B cell (primary cell): ENCODE results near the gene RPA3. TPM values are rescaled to one million over a fixed set of nuclear protein-coding genes. Genes with fewer than 3 reads are reported as not detected.

Experiments
- ATAC-seq: fragments of 200-7000 bp; cut with Tn5 transposase; one replicate; pipeline ENCODE4 v1.10.0; 2021; ENCODE audit warnings: low read depth, mild to moderate bottlenecking, moderate number of reproducible peaks, moderate library complexity
- CTCF ChIA-PET: fragments of 350-600 bp; sonication (Branson Sonifier 250); formaldehyde crosslinking; loops from one replicate; lab custom pipeline; 2021; ENCODE audit warnings: antibody characterized with exemption, inconsistent platforms; lab: Charles Lee
- POLR2A ChIA-PET: fragments of 350-600 bp; sonication (Branson Sonifier 250); formaldehyde crosslinking; loops from one replicate; lab custom pipeline; 2021; ENCODE audit warnings: antibody characterized with exemption; lab: Charles Lee
- DNase-seq: peaks from one replicate; pipeline ENCODE4 v3.0.0; 2013
- H2AFZ ChIP-seq: 2 replicates; pipeline ENCODE4 v1.6.1; 2012; ENCODE audit warnings: mild to moderate bottlenecking, low read depth, low read length; ENCODE audit not compliant: insufficient read depth, poor library complexity, severe bottlenecking
- H3K27ac ChIP-seq, 2 donors: 1 replicate in 1 of 2; 2 replicates in 1 of 2; pipeline ENCODE4 v1.5.1; 2012 to 2013; ENCODE audit warnings: low read length in 2 of 2, mild to moderate bottlenecking in 2 of 2, moderate library complexity in 1 of 2
- H3K27me3 ChIP-seq, 4 experiments: fragments of 200-600 bp in 1 of 4; sonication (generic) in 1 of 4; replicated peaks in 1 of 4; 1 replicate in 2 of 4; 2 replicates in 2 of 4; pipeline versions ENCODE4 v1.6.1 to v1.7.0; 2013 to 2016; ENCODE audit warnings: low read length in 3 of 4, mild to moderate bottlenecking in 2 of 4, mixed read lengths in 1 of 4, moderate library complexity in 1 of 4; ENCODE audit not compliant: insufficient read depth in 4 of 4, control insufficient read depth in 3 of 4; ENCODE audit errors: control extremely low read depth in 1 of 4
- H3K36me3 ChIP-seq, 2 experiments: replicated peaks in 1 of 2; 1 replicate in 1 of 2; 2 replicates in 1 of 2; pipeline versions ENCODE4 v1.6.1 to v1.7.1; 2013; ENCODE audit warnings: low read length in 1 of 2; ENCODE audit not compliant: insufficient read depth in 2 of 2, control insufficient read depth in 1 of 2; ENCODE audit errors: control extremely low read depth in 1 of 2, extremely low read depth in 1 of 2
- H3K4me1 ChIP-seq, 2 donors: fragments of 200-600 bp in 1 of 2; sonication (generic) in 1 of 2; 1 replicate in 1 of 2; 2 replicates in 1 of 2; pipeline versions ENCODE4 v1.5.1 to v1.6.1; 2013 to 2017; ENCODE audit warnings: low read length in 2 of 2; ENCODE audit not compliant: control insufficient read depth in 2 of 2, insufficient read depth in 2 of 2
- H3K4me2 ChIP-seq: replicated peaks from 2 replicates; pipeline ENCODE3; 2012; ENCODE audit warnings: mild to moderate bottlenecking, low read depth, low read length; ENCODE audit not compliant: poor library complexity, severe bottlenecking
- H3K4me3 ChIP-seq, 5 experiments: fragments of 200-600 bp in 1 of 5; sonication (generic) in 1 of 5; 1 replicate in 3 of 5; 2 replicates in 2 of 5; pipeline versions ENCODE4 v1.5.1 to v1.7.0; 2011 to 2016; ENCODE audit warnings: low read length in 4 of 5, mild to moderate bottlenecking in 4 of 5, low read depth in 2 of 5, control low read depth in 1 of 5, moderate library complexity in 1 of 5; ENCODE audit not compliant: insufficient read depth in 1 of 5; ENCODE audit errors: control extremely low read depth in 1 of 5, extremely low read depth in 1 of 5
- H3K79me2 ChIP-seq: fragments of 200-600 bp; sonication (generic); one replicate; pipeline ENCODE4 v1.6.0; 2016; ENCODE audit warnings: low read length; ENCODE audit not compliant: control insufficient read depth, insufficient read depth
- H3K9ac ChIP-seq: fragments of 200-600 bp; sonication (generic); 2 replicates; pipeline ENCODE4 v1.6.1; 2017; ENCODE audit warnings: mild to moderate bottlenecking, low read length, moderate library complexity
- H3K9me3 ChIP-seq, 3 donors: one replicate each; pipeline versions ENCODE4 v1.6.1 to v1.7.1; 2013; ENCODE audit warnings: low read length in 2 of 3; ENCODE audit not compliant: control insufficient read depth in 2 of 3, insufficient read depth in 1 of 3; ENCODE audit errors: control extremely low read depth in 1 of 3
- H4K20me1 ChIP-seq: 2 replicates; pipeline ENCODE4 v1.6.0; 2012; ENCODE audit warnings: mild to moderate bottlenecking, low read length; ENCODE audit not compliant: insufficient read depth, control insufficient read depth, poor library complexity, severe bottlenecking
- H3K27ac Mint-ChIP-seq: one replicate; pipeline ENCODE4 v1.8.0; 2021; ENCODE audit warnings: mixed read lengths
- H3K27me3 Mint-ChIP-seq: one replicate; pipeline ENCODE4 v1.8.0; 2021; ENCODE audit warnings: mixed read lengths
- H3K4me1 Mint-ChIP-seq: one replicate; pipeline ENCODE4 v1.8.0; 2021; ENCODE audit warnings: mixed read lengths
- H3K4me3 Mint-ChIP-seq: one replicate; pipeline ENCODE4 v1.8.0; 2021; ENCODE audit warnings: mixed read lengths
- H3K9me3 Mint-ChIP-seq: one replicate; pipeline ENCODE4 v1.8.0; 2022; ENCODE audit warnings: mixed read lengths; ENCODE audit not compliant: insufficient read depth
- EZH2 ChIP-seq: IDR thresholded peaks from 2 replicates; pipeline ENCODE4 v1.6.1; 2012; ENCODE audit warnings: borderline replicate concordance, low read depth, mild to moderate bottlenecking, moderate library complexity, low read length; ENCODE audit not compliant: insufficient read depth, poor library complexity, severe bottlenecking
- WGBS: methylation state at CpG from one replicate; pipeline ENCODE4 v1.1.5; 2013; ENCODE audit warnings: missing lambda C conversion rate; ENCODE audit not compliant: insufficient coverage; 5-methylcytosine and 5-hydroxymethylcytosine counted together
- intact Hi-C: fragments of 100-400 bp; cut with micrococcal nuclease; formaldehyde crosslinking; loops from one replicate; pipeline ENCODE4 v1.10.0; 2022
- polyA plus RNA-seq: library from polyadenylated mRNA; depleted of rRNA; stranded (reverse); fragments of >200 nt; gene quantifications from 2 replicates; pipeline ENCODE4 v1.2.3, GENCODE V29; 2012
- total RNA-seq, 2 donors: library from RNA; stranded (reverse); fragments of 120-200 nt in 1 of 2; gene quantifications; 1 replicate in 1 of 2; 2 replicates in 1 of 2; pipeline versions ENCODE4 v1.2.3 to v1.2.4, GENCODE V29; 2013 to 2022
- TF ChIP-seq, protein P1 (sequence below): fragments of 200-600 bp; IDR thresholded peaks from one replicate; pipeline ENCODE4 v1.8.0; 2022; ENCODE audit warnings: antibody characterized with exemption, mild to moderate bottlenecking

RPA3 gene
- total and polyA plus RNA-seq, 2 donors (not counting 1 experiment from before 2014, with no cell fraction given), result 25.6 to 49.3 TPM

DNA sequence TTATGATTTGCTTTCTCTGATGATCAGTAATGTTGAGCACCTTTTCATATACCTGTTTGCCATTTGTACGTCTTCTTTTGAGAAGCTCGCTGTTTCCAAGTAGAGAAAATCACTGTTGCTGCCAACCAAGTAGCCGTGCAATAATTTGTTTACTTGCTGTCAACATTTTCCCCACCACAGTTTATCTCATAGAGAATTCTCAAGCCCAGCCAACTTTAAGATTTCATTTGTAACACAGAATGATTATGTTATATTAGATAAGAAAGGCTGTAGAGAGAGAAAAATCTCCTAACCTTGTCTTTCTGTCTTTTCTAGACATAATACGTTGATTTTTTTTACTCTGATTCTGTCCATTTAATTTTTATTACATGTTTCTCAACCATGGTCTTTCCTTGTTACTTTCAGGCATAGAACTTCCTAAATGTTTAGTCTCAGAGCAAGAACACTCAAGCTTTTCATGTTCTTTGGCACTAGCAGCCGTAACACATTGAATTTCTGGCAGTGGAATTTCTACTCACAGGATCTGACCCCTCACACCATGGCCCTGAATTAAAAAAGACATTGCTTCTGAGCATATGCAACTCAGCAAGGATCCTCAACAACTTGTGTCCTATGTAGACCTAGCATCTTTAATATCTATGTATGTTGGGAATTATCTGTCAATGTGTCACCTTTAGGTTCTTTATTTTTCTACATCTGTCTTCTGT lies 23.1 kb downstream of the RPA3 start:
- H3K4me3 ChIP-seq, result no peak overlapping the region
- H3K9ac ChIP-seq, result no peak overlapping the region
- H4K20me1 ChIP-seq, result no peaks in the 10 kb centered on the region
- H3K27ac ChIP-seq, result no peak overlapping the region
- no peak overlapping the region for H3K4me2 ChIP-seq
- 87% methylated on average over 3 of the region's 5 CpGs for WGBS
- H3K27me3 ChIP-seq, result no peaks in the 10 kb centered on the region
- H3K4me1 ChIP-seq, result peaks cover 8 to 12% of the 10 kb centered on the region in 2 donors
- no peak for TF ChIP-seq EZH2
- TF ChIP-seq, protein P1, sequence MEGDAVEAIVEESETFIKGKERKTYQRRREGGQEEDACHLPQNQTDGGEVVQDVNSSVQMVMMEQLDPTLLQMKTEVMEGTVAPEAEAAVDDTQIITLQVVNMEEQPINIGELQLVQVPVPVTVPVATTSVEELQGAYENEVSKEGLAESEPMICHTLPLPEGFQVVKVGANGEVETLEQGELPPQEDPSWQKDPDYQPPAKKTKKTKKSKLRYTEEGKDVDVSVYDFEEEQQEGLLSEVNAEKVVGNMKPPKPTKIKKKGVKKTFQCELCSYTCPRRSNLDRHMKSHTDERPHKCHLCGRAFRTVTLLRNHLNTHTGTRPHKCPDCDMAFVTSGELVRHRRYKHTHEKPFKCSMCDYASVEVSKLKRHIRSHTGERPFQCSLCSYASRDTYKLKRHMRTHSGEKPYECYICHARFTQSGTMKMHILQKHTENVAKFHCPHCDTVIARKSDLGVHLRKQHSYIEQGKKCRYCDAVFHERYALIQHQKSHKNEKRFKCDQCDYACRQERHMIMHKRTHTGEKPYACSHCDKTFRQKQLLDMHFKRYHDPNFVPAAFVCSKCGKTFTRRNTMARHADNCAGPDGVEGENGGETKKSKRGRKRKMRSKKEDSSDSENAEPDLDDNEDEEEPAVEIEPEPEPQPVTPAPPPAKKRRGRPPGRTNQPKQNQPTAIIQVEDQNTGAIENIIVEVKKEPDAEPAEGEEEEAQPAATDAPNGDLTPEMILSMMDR, result no peak
- no peaks in the 10 kb centered on the region for H3K9me3 ChIP-seq
- peaks cover 4% of the 10 kb centered on the region for H3K9me3 Mint-ChIP-seq
- no peak overlapping the region for H2AFZ ChIP-seq
- ATAC-seq (no peak), DNase-seq (no peak)
- H3K4me1 Mint-ChIP-seq, result peaks cover 14% of the 10 kb centered on the region
- intact Hi-C loops, result no loop called here
- H3K36me3 ChIP-seq, result no peaks in the 10 kb centered on the region
- H3K27me3 Mint-ChIP-seq, result no peaks in the 10 kb centered on the region
- ChIA-PET POLR2A (interaction anchor here (0.8 kb wide), 1 partner anchor 65 kb away, joined by 6 read pairs; no protein-coding TSS in a partner anchor), CTCF (interaction anchor here (1.3 kb wide), 1 partner anchor 14 kb away, joined by 5 read pairs; no protein-coding TSS in a partner anchor)
- no peak overlapping the region for H3K27ac Mint-ChIP-seq
- H3K79me2 ChIP-seq, result peaks cover 28% of the 10 kb centered on the region
- H3K4me3 Mint-ChIP-seq, result no peak overlapping the region

DNA sequence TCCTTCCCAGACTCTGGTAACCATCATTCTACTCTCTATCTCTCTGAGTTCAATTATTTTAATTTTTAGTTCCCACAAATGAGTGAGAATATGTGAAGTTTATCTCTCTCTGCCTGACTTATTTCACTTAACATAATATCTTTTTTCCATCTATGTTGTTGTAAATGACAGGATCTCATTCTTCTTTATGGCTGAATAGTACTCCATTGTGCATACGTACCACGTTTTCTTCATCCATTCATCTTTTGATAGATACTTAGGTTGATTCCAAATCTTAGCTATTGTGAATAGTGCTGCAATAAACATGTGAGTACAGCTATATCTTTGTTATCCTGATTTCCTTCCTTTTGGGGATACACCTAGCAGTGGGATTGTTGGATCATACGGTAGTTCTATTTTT lies 23.9 kb downstream of the RPA3 start:
- H3K4me3 Mint-ChIP-seq, result no peak overlapping the region
- intact Hi-C loops, result no loop called here
- Histone ChIP-seq H3K4me2 (no peak overlapping the region), H3K4me3 (no peak overlapping the region), H3K36me3 (no peaks in the 10 kb centered on the region), H3K9ac (no peak overlapping the region), H3K79me2 (peaks cover 32% of the 10 kb centered on the region), H3K4me1 (peaks cover 3 to 7% of the 10 kb centered on the region in 2 donors), H3K27ac (no peak overlapping the region), H4K20me1 (no peaks in the 10 kb centered on the region), H3K9me3 (no peaks in the 10 kb centered on the region), H2AFZ (no peak overlapping the region), H3K27me3 (no peaks in the 10 kb centered on the region)
- CTCF ChIA-PET, result interaction anchor here (1.3 kb wide), 1 partner anchor 13 kb away, joined by 5 read pairs; no protein-coding TSS in a partner anchor
- H3K27me3 Mint-ChIP-seq, result no peaks in the 10 kb centered on the region
- no peak overlapping the region for H3K27ac Mint-ChIP-seq
- TF ChIP-seq EZH2, result no peak
- TF ChIP-seq, protein P1, result no peak
- H3K4me1 Mint-ChIP-seq, result peaks cover 8% of the 10 kb centered on the region
- no CpG with 5 or more reads among the region's 3 CpGs for WGBS
- DNase-seq (no peak), ATAC-seq (no peak)
- peaks cover 4% of the 10 kb centered on the region for H3K9me3 Mint-ChIP-seq
- POLR2A ChIA-PET, result interaction anchor here (0.8 kb wide), 1 partner anchor 66 kb away, joined by 6 read pairs; no protein-coding TSS in a partner anchor
